Right forelimb (tissue), 1 donor: Measurements from ENCODE around the gene WWP2.
"Not testable (repeated sequence)": the region's sequence is repeated elsewhere in the genome, so short reads cannot be mapped to it uniquely, and the experiment has no call there.

Experiments used
- DNase-seq: peaks from one replicate; pipeline ENCODE4 v3.0.0-alpha.2; 2018

Gene WWP2

GRCh38 chr16:69831212-69832123, 69.3 kb downstream of the WWP2 start:
- DNase-seq, result no peak

- no peak for DNase-seq
Observed at GRCh38 chr16:69833357-69834282, 71.5 kb downstream of the WWP2 start.

GRCh38 chr16:69834807-69835466, 72.8 kb downstream of the WWP2 start:
- no peak for DNase-seq

- DNase-seq, result no peak
Observed at GRCh38 chr16:69836257-69836656, 74.1 kb downstream of the WWP2 start.

- no peak for DNase-seq
Observed at GRCh38 chr16:69837380-69837779, 75.2 kb downstream of the WWP2 start.

GRCh38 chr16:69838489-69838888, 76.4 kb downstream of the WWP2 start:
- DNase-seq, result no peak

GRCh38 chr16:69839240-69839688, 77.1 kb downstream of the WWP2 start:
- no peak for DNase-seq

GRCh38 chr16:69839798-69840409, 77.8 kb downstream of the WWP2 start:
- DNase-seq, result peak; percentile 66

GRCh38 chr16:69840975-69841374, 78.8 kb downstream of the WWP2 start:
- DNase-seq, result no peak

GRCh38 chr16:69844441-69844840, 82.3 kb downstream of the WWP2 start:
- DNase-seq, result no peak

GRCh38 chr16:69845181-69845580, 83.0 kb downstream of the WWP2 start:
- DNase-seq, result no peak

GRCh38 chr16:69847643-69848042, 85.5 kb downstream of the WWP2 start:
- no peak for DNase-seq

- DNase-seq, result peak; percentile 85
Observed at GRCh38 chr16:69848637-69849545, 86.8 kb downstream of the WWP2 start.

GRCh38 chr16:69851491-69852240, 89.5 kb downstream of the WWP2 start:
- no peak for DNase-seq

- DNase-seq, result no peak
Observed at GRCh38 chr16:69852815-69853214, 90.7 kb downstream of the WWP2 start.

- DNase-seq, result no peak
Observed at GRCh38 chr16:69853481-69853880, 91.3 kb downstream of the WWP2 start.

- DNase-seq, result not testable (repeated sequence)
Observed at GRCh38 chr16:69854776-69855175, 92.6 kb downstream of the WWP2 start.

GRCh38 chr16:69855592-69855991, 93.5 kb downstream of the WWP2 start:
- DNase-seq, result no peak

GRCh38 chr16:69858191-69859104, 96.3 kb downstream of the WWP2 start:
- no peak for DNase-seq
